Large intestine (tissue), 12 donors: Measurements from ENCODE around the gene OFD1. TPM values are rescaled to one million over a fixed set of nuclear protein-coding genes. Genes with fewer than 3 reads are reported as not detected.

Experiments used
- DNase-seq, 2 donors: peaks; one replicate each; pipeline versions ENCODE4 v3.0.0 to v3.0.0-alpha.2; 2013
- H3K27ac ChIP-seq: one replicate; pipeline ENCODE4 v1.5.1; 2013; ENCODE audit warnings: low read length
- H3K27me3 ChIP-seq: 2 replicates; pipeline ENCODE4 v1.6.1; 2013; ENCODE audit warnings: low read length; ENCODE audit not compliant: control insufficient read depth, insufficient read depth
- H3K36me3 ChIP-seq: 2 replicates; pipeline ENCODE4 v1.6.1; 2013; ENCODE audit warnings: low read length; ENCODE audit not compliant: control insufficient read depth, insufficient read depth
- H3K4me1 ChIP-seq: one replicate; pipeline ENCODE4 v1.6.1; 2013; ENCODE audit warnings: low read length; ENCODE audit not compliant: control insufficient read depth, insufficient read depth
- H3K4me3 ChIP-seq: one replicate; pipeline ENCODE4 v1.5.1; 2013; ENCODE audit warnings: low read length
- H3K9me3 ChIP-seq: one replicate; pipeline ENCODE4 v1.6.1; 2013; ENCODE audit warnings: mild to moderate bottlenecking, low read depth, low read length, moderate library complexity; ENCODE audit not compliant: control insufficient read depth
- WGBS: methylation state at CpG from one replicate; pipeline ENCODE4 v1.1.5; 2013; ENCODE audit warnings: low lambda C conversion rate; ENCODE audit not compliant: insufficient coverage; 5-methylcytosine and 5-hydroxymethylcytosine counted together
- long read RNA-seq, 11 donors: transcript quantifications; one replicate each; lab custom pipeline, GENCODE V29; 2026
- polyA plus RNA-seq: library from polyadenylated mRNA; unstranded; fragments of 120-200 nt; gene quantifications from one replicate; pipeline ENCODE4 v1.2.1, GENCODE V29; 2013

Gene OFD1, protein sequence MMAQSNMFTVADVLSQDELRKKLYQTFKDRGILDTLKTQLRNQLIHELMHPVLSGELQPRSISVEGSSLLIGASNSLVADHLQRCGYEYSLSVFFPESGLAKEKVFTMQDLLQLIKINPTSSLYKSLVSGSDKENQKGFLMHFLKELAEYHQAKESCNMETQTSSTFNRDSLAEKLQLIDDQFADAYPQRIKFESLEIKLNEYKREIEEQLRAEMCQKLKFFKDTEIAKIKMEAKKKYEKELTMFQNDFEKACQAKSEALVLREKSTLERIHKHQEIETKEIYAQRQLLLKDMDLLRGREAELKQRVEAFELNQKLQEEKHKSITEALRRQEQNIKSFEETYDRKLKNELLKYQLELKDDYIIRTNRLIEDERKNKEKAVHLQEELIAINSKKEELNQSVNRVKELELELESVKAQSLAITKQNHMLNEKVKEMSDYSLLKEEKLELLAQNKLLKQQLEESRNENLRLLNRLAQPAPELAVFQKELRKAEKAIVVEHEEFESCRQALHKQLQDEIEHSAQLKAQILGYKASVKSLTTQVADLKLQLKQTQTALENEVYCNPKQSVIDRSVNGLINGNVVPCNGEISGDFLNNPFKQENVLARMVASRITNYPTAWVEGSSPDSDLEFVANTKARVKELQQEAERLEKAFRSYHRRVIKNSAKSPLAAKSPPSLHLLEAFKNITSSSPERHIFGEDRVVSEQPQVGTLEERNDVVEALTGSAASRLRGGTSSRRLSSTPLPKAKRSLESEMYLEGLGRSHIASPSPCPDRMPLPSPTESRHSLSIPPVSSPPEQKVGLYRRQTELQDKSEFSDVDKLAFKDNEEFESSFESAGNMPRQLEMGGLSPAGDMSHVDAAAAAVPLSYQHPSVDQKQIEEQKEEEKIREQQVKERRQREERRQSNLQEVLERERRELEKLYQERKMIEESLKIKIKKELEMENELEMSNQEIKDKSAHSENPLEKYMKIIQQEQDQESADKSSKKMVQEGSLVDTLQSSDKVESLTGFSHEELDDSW
- polyA plus RNA-seq = 42.8 TPM
- long read RNA-seq, donor 1, partial matches to known transcripts = 7 of 8 reads
- long read RNA-seq, donor 1, other reads (novel, unspliced or antisense) = 0 of 8 reads
- long read RNA-seq, donor 2, transcript OFD1-207 (3 exons, 496 nt) = major isoform, 6 of 40 reads
- long read RNA-seq, donor 2, partial matches to known transcripts = 27 of 40 reads
- long read RNA-seq, donor 2, other reads (novel, unspliced or antisense) = 5 of 40 reads
- long read RNA-seq, donor 3, partial matches to known transcripts = 49 of 54 reads
- long read RNA-seq, donor 3, other reads (novel, unspliced or antisense) = 0 of 54 reads
- long read RNA-seq, donor 4 = 0 reads
- long read RNA-seq, donor 5 = 0 reads
- long read RNA-seq, donor 6, partial matches to known transcripts = 18 of 21 reads
- long read RNA-seq, donor 6, other reads (novel, unspliced or antisense) = 0 of 21 reads
- long read RNA-seq, donor 7, partial matches to known transcripts = 8 of 10 reads
- long read RNA-seq, donor 7, other reads (novel, unspliced or antisense) = 0 of 10 reads
- long read RNA-seq, donor 8, transcript OFD1-207 (3 exons, 496 nt) = major isoform, 9 of 39 reads
- long read RNA-seq, donor 8, partial matches to known transcripts = 28 of 39 reads
- long read RNA-seq, donor 8, other reads (novel, unspliced or antisense) = 0 of 39 reads
- long read RNA-seq, donor 9, partial matches to known transcripts = 40 of 43 reads
- long read RNA-seq, donor 9, other reads (novel, unspliced or antisense) = 0 of 43 reads
- long read RNA-seq, donor 10, partial matches to known transcripts = 22 of 26 reads
- long read RNA-seq, donor 10, other reads (novel, unspliced or antisense) = 0 of 26 reads
- long read RNA-seq, donor 11, partial matches to known transcripts = 24 of 28 reads
- long read RNA-seq, donor 11, other reads (novel, unspliced or antisense) = 0 of 28 reads

- no peaks in the 10 kb centered on the region for H3K27me3 ChIP-seq
- H3K4me1 ChIP-seq = peaks cover 6% of the 10 kb centered on the region
- peaks cover 2% of the 10 kb centered on the region for H3K36me3 ChIP-seq
- WGBS = no CpG with 5 or more reads among the region's 75 CpGs
- H3K27ac ChIP-seq = peak within 1 kb of the TSS; percentile 93
- H3K4me3 ChIP-seq = peak within 1 kb of the TSS; percentile 93
- no peaks in the 10 kb centered on the region for H3K9me3 ChIP-seq
- peak; percentile 94 to 98 for DNase-seq
Measured at GRCh38 chrX:13734278-13735172, at the start of gene OFD1, which contains the start of gene TRAPPC2. TSS of gene OFD1 (plus strand) at chrX:13734748. CDS start at chrX:13735072, 324 bp downstream. TSS of gene TRAPPC2 (minus strand) at chrX:13734620. CDS start at chrX:13719963, 14,657 bp downstream.

DNA sequence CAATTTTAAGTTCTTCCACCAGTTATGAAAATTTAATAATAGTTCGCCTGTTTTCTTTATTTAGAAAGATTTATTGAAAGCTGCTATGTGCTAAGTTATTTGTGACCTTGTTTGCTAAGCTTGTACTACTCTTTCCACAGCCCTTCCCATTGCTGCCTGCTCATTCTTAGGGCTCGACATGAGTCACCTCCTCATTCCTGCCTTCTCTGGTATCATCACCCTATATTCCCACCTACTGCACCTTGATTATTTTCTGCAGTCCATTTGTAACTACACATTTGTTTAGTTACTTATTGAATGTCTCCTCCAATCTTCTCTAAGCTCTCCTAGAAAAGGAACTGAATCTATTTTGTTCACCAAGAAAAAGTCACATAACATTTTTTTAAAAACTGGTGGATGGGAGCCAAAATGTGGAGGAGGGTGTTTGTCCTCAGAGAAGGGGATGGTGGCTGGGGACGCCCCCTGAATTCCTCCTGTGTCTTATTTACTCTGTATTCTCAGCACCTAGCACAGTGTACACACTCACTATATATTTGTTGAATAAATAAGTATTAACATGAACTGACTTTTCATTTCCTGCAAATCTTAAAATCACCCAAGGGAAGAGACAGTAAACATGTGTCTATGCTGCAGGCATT, 49.3 kb upstream of the OFD1 start:
- Histone ChIP-seq H3K4me1 (no peaks in the 10 kb centered on the region), H3K27ac (no peak overlapping the region), H3K9me3 (no peaks in the 10 kb centered on the region), H3K27me3 (no peaks in the 10 kb centered on the region), H3K36me3 (no peaks in the 10 kb centered on the region), H3K4me3 (no peak overlapping the region)
- no peak for DNase-seq
- no CpG with 5 or more reads among the region's 3 CpGs for WGBS

DNA sequence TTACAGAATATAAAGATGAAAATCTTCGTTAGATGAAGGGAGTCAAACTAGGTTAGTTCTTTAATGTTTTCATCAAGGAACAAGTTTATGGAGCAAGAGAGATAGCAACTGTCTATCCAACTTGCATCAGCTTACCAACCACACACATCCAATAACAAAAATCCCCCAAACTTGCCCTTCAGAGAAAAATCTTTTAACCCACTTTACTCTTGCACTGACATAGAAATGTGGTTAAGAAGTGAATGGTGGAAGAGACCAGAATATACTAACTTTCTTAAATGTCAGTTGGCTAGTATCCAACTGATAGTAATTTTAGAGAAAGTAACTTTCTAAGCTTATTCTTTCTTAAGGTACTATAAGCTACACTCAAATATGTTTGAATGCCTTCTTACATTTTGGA, 47.3 kb upstream of the OFD1 start:
- no CpG with 5 or more reads among the region's 1 CpG for WGBS
- Histone ChIP-seq H3K36me3 (no peaks in the 10 kb centered on the region), H3K27ac (no peak overlapping the region), H3K27me3 (no peaks in the 10 kb centered on the region), H3K4me1 (peaks cover 4% of the 10 kb centered on the region), H3K9me3 (no peaks in the 10 kb centered on the region), H3K4me3 (no peak overlapping the region)
- DNase-seq = no peak

- peak overlapping the region; percentile 92 for H3K27ac ChIP-seq
- H3K36me3 ChIP-seq = no peaks in the 10 kb centered on the region
- H3K9me3 ChIP-seq = no peaks in the 10 kb centered on the region
- WGBS = no CpG with 5 or more reads among the region's 13 CpGs
- peak overlapping the region; percentile 92 for H3K4me3 ChIP-seq
- H3K4me1 ChIP-seq = peaks cover 4% of the 10 kb centered on the region
- no peaks in the 10 kb centered on the region for H3K27me3 ChIP-seq
- DNase-seq = peak in 1 of 2 donors; percentile 41
Measured at GRCh38 chrX:13688384-13688957, 46.1 kb upstream of the OFD1 start.

GRCh38 chrX:13688958-13689740, 45.4 kb upstream of the OFD1 start, which contains the start of gene RAB9A:
TSS of gene RAB9A (plus strand) at chrX:13689128. CDS start at chrX:13708747, 19,619 bp downstream.
- peak within 1 kb of the TSS; percentile 92 for H3K27ac ChIP-seq

DNA sequence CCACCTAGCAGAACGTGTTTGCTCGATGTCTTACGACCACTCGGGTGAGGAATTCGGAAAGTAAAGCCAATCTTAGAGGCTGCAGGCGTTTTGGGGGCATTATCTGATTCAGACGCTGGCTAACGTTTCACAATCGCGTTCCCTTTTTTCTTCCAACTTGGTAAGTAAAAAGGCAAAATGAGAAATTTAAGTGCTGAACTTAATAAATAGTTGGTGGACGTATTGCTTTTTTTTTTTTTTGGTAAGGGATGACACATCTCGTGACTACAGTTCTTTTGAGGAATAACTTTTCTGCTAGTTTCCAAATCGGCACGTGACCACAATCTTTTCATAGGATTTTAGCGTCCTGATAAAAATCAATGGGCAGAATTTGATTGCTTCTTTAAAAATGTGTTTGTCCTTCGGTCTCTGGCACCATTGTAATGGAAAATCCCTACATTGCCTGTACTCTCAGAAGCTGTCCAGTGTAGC, 44.8 kb upstream of the OFD1 start:
- Histone ChIP-seq H3K36me3 (no peaks in the 10 kb centered on the region), H3K9me3 (no peaks in the 10 kb centered on the region), H3K27me3 (no peaks in the 10 kb centered on the region), H3K4me1 (peaks cover 8% of the 10 kb centered on the region), H3K27ac (peak overlapping the region; percentile 92), H3K4me3 (peak overlapping the region; percentile 92)
- WGBS = no CpG with 5 or more reads among the region's 16 CpGs
- no peak for DNase-seq

More at GRCh38 chrX:13688958-13689740, 45.4 kb upstream of the OFD1 start, which contains the start of gene RAB9A:
- peak within 1 kb of the TSS; percentile 92 for H3K4me3 ChIP-seq
- peak; percentile 69 to 81 for DNase-seq
- H3K27me3 ChIP-seq = no peaks in the 10 kb centered on the region
- no peaks in the 10 kb centered on the region for H3K9me3 ChIP-seq
- no peaks in the 10 kb centered on the region for H3K36me3 ChIP-seq
- H3K4me1 ChIP-seq = peaks cover 4% of the 10 kb centered on the region
- WGBS = no CpG with 5 or more reads among the region's 68 CpGs

- no CpG with 5 or more reads among the region's 3 CpGs for WGBS
- H3K4me3 ChIP-seq = no peak overlapping the region
- no peak overlapping the region for H3K27ac ChIP-seq
- H3K36me3 ChIP-seq = no peaks in the 10 kb centered on the region
- no peaks in the 10 kb centered on the region for H3K27me3 ChIP-seq
- no peak for DNase-seq
- peaks cover 8% of the 10 kb centered on the region for H3K4me1 ChIP-seq
- no peaks in the 10 kb centered on the region for H3K9me3 ChIP-seq
Measured at GRCh38 chrX:13690836-13691235, 43.7 kb upstream of the OFD1 start.
